ENCODE results near the gene RAB30.

Gene RAB30

GRCh38 chr11:82974851-82975250 is 96.8 kb downstream of the RAB30 start:
- TF ChIP-seq ZBTB26 (tag by site-specific recombination; optimal IDR thresholded peaks at IDR 0.05) (no peak), ZNF558 (tag by site-specific recombination; IDR thresholded peaks at IDR 0.05) (no peak), PRDM1 (tag by site-specific recombination; IDR thresholded peaks at IDR 0.05) (no peak), BCL11A (tag by site-specific recombination; IDR thresholded peaks at IDR 0.05; ENCODE audit: low read depth) (no peak), ZNF366 (tag by site-specific recombination; conservative IDR thresholded peaks at IDR 0.05) (no peak), ZNF335 (tag by site-specific recombination; conservative IDR thresholded peaks at IDR 0.05) (no peak), TSHZ1 (tag by site-specific recombination; IDR thresholded peaks at IDR 0.05; ENCODE audit: borderline replicate concordance) (no peak), ZNF132 (tag by site-specific recombination; IDR thresholded peaks at IDR 0.05; ENCODE audit: borderline replicate concordance) (no peak), SP2 (tag by site-specific recombination; IDR thresholded peaks at IDR 0.05) (no peak), ZFHX2 (tag by site-specific recombination; conservative IDR thresholded peaks at IDR 0.05) (no peak), ZBTB21 (tag by site-specific recombination; IDR thresholded peaks at IDR 0.05) (no peak), ZNF324 (tag by site-specific recombination; IDR thresholded peaks at IDR 0.05) (no peak), ZNF560 (tag by site-specific recombination; IDR thresholded peaks at IDR 0.05; ENCODE audit: borderline replicate concordance) (no peak), ZNF37A (tag by site-specific recombination; IDR thresholded peaks at IDR 0.05) (no peak), SETDB1 (IDR thresholded peaks at IDR 0.05; ENCODE audit: insufficient read length, low read length) (no peak), ZNF19 (tag by site-specific recombination; IDR thresholded peaks at IDR 0.05; ENCODE audit: low read depth) (no peak), ZBTB6 (tag by site-specific recombination; IDR thresholded peaks at IDR 0.05) (no peak)
- Histone ChIP-seq H3K36me3 (ENCODE audit: control insufficient read depth in 2 of 2, insufficient read depth in 1 of 2, low read length in 2 of 2) (no peaks in the 10 kb centered on the region), H3K4me3 (ENCODE audit: low read depth, low read length) (no peak overlapping the region), H3K4me1 (ENCODE audit: control insufficient read depth, insufficient read depth, low read length) (no peaks in the 10 kb centered on the region), H3K27ac (ENCODE audit: extremely low read depth, low read depth, low read length) (no peak overlapping the region), H3K9me3 (ENCODE audit: control insufficient read depth, insufficient read depth, low read depth, low read length) (no peaks in the 10 kb centered on the region)
- ChIA-PET POLR2A (no interaction called here), CTCF (interaction anchor here (0.6 to 0.9 kb wide), 2 partner anchors 48 to 91 kb away, joined by 4 read pairs; no protein-coding TSS in a partner anchor)

- Histone ChIP-seq H3K4me1 (ENCODE audit: control insufficient read depth, insufficient read depth, low read length) (no peaks in the 10 kb centered on the region), H3K9me3 (ENCODE audit: control insufficient read depth, insufficient read depth, low read depth, low read length) (no peaks in the 10 kb centered on the region), H3K27ac (ENCODE audit: extremely low read depth, low read depth, low read length) (no peak overlapping the region), H3K4me3 (ENCODE audit: low read depth, low read length) (no peak overlapping the region), H3K36me3 (ENCODE audit: control insufficient read depth in 2 of 2, insufficient read depth in 1 of 2, low read length in 2 of 2) (no peaks in the 10 kb centered on the region)
- ChIA-PET POLR2A (no interaction called here), CTCF (interaction anchor here (0.6 to 0.9 kb wide), 4 partner anchors 47 to 284 kb away, joined by 3 to 4 read pairs (median 4); no protein-coding TSS in a partner anchor)
- TF ChIP-seq ZNF174 (tag by site-specific recombination; IDR thresholded peaks at IDR 0.05) (no peak), ZNF26 (tag by site-specific recombination; IDR thresholded peaks at IDR 0.05) (no peak), TRIM28 (IDR thresholded peaks at IDR 0.05; ENCODE audit: borderline replicate concordance, low read length) (no peak), ZNF24 (tag by site-specific recombination; IDR thresholded peaks at IDR 0.05) (no peak), KLF9 (tag by site-specific recombination; IDR thresholded peaks at IDR 0.05; ENCODE audit: low read depth) (no peak), PRDM1 (tag by site-specific recombination; IDR thresholded peaks at IDR 0.05) (no peak), ZNF18 (tag by site-specific recombination; IDR thresholded peaks at IDR 0.05) (no peak), ZNF747 (tag by site-specific recombination; IDR thresholded peaks at IDR 0.05) (no peak), SP7 (tag by site-specific recombination; IDR thresholded peaks at IDR 0.05) (no peak), PBX3 (CRISPR knock-in tag; IDR thresholded peaks at IDR 0.05) (no peak)
Observed at GRCh38 chr11:82974135-82974534, 97.6 kb downstream of the RAB30 start.
